Lung (tissue), 12 donors: ENCODE measurements around the gene CAPN1. TPM values are rescaled to one million over a fixed set of nuclear protein-coding genes. Genes with fewer than 3 reads are reported as not detected.

ENCODE experiments used
- ATAC-seq: fragments of 200-7000 bp; cut with Tn5 transposase; one replicate; pipeline ENCODE4 v1.9.1; 2020; ENCODE audit warnings: moderate number of reproducible peaks; ENCODE audit not compliant: insufficient read depth, low FRiP score
- DNase-seq, 3 donors: peaks; one replicate each; pipeline ENCODE4 v3.0.0-alpha.2; 2013 to 2017
- H3K27ac ChIP-seq, 2 donors: one replicate each; pipeline ENCODE4 v1.5.1; 2013; ENCODE audit warnings: mild to moderate bottlenecking in 2 of 2, moderate library complexity in 2 of 2, control low read depth in 1 of 2, inconsistent platforms in 1 of 2, low read depth in 1 of 2, low read length in 1 of 2
- H3K27me3 ChIP-seq, 3 donors: one replicate each; pipeline ENCODE4 v1.5.1; 2013; ENCODE audit warnings: low read length in 2 of 3; ENCODE audit not compliant: control insufficient read depth in 3 of 3, insufficient read depth in 3 of 3
- H3K36me3 ChIP-seq, 4 donors: one replicate each; pipeline ENCODE4 v1.5.1; 2013; ENCODE audit warnings: low read length in 4 of 4, mild to moderate bottlenecking in 1 of 4, moderate library complexity in 1 of 4; ENCODE audit not compliant: control insufficient read depth in 4 of 4, insufficient read depth in 4 of 4
- H3K4me1 ChIP-seq, 5 donors: one replicate each; pipeline ENCODE4 v1.5.1; 2013; ENCODE audit warnings: low read length in 5 of 5, mild to moderate bottlenecking in 2 of 5, moderate library complexity in 1 of 5; ENCODE audit not compliant: control insufficient read depth in 5 of 5, insufficient read depth in 5 of 5
- H3K4me3 ChIP-seq: one replicate; pipeline ENCODE4 v1.5.1; 2013; ENCODE audit warnings: mild to moderate bottlenecking, control low read depth, moderate library complexity
- H3K9ac ChIP-seq, 2 donors: one replicate each; pipeline ENCODE4 v1.5.1; 2013; ENCODE audit warnings: low read length in 2 of 2, control low read depth in 1 of 2; ENCODE audit not compliant: insufficient read depth in 1 of 2
- H3K9me3 ChIP-seq, 4 donors: one replicate each; pipeline ENCODE4 v1.5.1; 2013; ENCODE audit warnings: low read length in 3 of 4, mild to moderate bottlenecking in 1 of 4, moderate library complexity in 1 of 4; ENCODE audit not compliant: control insufficient read depth in 4 of 4, insufficient read depth in 3 of 4
- WGBS, 2 donors: extraction: QIAGEN DNeasy Blood & Tissue Kit; methylation state at CpG; one replicate each; pipeline ENCODE4 v1.1.7; 2013; 5-methylcytosine and 5-hydroxymethylcytosine counted together
- polyA plus RNA-seq, 2 donors: library from polyadenylated mRNA; stranded (reverse); fragments of 200-250 nt; gene quantifications; one replicate each; pipeline ENCODE4 v1.2.1, GENCODE V29; 2013
- total RNA-seq, 2 donors: library from RNA; depleted of rRNA in 1 of 2; stranded (reverse); fragments of >200 nt in 1 of 2; gene quantifications; one replicate each; pipeline ENCODE4 v1.2.1, GENCODE V29; 2014 to 2021
- TF ChIP-seq, protein P1 (sequence below): IDR thresholded peaks from 2 replicates; pipeline ENCODE4 v1.5.1; 2012; ENCODE audit warnings: mild to moderate bottlenecking; ENCODE audit errors: control extremely low read depth, extremely low read depth
- donor health status: control.
- donor health status: control.
- donor health status: Bipolar disorder and iron deficiency.
- donor health status: healthy.
- donor health status: DM: yes; HTN: yes; CAD: no.

The CAPN1 gene
- total and polyA plus RNA-seq, 4 donors, result 106 to 265 (median 136) TPM

DNA sequence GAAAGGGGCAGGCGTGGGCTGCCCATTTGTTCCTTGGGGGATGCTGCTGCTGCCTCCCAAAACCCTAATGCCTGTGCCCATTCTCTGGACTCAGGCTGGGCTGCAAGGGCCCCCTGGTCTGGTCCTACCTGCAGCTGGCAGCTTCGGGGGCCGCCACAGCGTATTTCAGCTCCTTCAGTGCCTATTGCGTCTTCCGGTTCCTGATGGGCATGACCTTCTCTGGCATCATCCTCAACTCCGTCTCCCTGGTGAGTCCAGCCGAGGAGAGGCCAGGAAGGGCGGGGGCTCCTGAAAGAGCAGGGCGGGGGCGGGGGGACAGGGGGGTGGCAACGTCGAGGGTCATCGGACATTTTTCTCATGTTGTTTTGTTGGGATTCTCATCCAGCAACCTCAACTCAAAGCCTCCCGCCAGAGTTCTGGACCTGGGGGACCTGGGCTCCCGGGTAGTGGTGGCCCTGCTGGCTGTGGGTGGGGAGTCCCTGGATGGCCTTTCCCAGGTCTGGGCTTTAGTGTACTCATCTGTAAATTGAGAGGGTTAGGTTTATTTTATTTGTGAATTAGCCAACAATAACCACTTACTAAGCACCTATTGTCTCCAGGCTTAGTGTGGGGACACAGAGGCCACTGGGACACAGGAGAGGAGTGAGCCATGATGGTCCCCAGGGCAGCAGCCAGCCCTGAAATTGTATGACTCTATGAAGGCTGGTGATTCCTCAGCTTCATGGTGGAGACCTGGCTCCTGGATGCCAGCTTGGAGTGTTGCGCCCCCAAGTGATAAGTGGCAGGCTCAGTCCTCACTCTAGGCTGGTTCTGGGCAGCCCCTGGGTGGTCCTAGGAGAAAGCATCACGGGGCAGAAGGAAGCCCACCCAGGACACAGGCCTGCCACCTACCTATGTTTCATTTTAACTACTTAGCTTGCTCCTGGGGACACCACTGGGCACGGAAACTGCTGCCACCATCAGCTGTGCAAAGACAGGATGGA, 36.0 kb downstream of the CAPN1 start:
- ATAC-seq (no peak), DNase-seq (no peak)
- H3K36me3 ChIP-seq, result peaks cover 0 to 2% (median 0%) of the 10 kb centered on the region in 4 donors
- H3K9me3 ChIP-seq, result no peaks in the 10 kb centered on the region
- no peak overlapping the region for H3K9ac ChIP-seq
- 83 to 86% methylated on average over 19 of the region's 19 CpGs for WGBS, 2 donors
- H3K27ac ChIP-seq, result no peak overlapping the region
- H3K4me1 ChIP-seq, result peaks cover 0 to 4% (median 0%) of the 10 kb centered on the region in 5 donors
- TF ChIP-seq, protein P1, sequence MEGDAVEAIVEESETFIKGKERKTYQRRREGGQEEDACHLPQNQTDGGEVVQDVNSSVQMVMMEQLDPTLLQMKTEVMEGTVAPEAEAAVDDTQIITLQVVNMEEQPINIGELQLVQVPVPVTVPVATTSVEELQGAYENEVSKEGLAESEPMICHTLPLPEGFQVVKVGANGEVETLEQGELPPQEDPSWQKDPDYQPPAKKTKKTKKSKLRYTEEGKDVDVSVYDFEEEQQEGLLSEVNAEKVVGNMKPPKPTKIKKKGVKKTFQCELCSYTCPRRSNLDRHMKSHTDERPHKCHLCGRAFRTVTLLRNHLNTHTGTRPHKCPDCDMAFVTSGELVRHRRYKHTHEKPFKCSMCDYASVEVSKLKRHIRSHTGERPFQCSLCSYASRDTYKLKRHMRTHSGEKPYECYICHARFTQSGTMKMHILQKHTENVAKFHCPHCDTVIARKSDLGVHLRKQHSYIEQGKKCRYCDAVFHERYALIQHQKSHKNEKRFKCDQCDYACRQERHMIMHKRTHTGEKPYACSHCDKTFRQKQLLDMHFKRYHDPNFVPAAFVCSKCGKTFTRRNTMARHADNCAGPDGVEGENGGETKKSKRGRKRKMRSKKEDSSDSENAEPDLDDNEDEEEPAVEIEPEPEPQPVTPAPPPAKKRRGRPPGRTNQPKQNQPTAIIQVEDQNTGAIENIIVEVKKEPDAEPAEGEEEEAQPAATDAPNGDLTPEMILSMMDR, result no peak
- no peak overlapping the region for H3K4me3 ChIP-seq
- H3K27me3 ChIP-seq, result no peaks in the 10 kb centered on the region

DNA sequence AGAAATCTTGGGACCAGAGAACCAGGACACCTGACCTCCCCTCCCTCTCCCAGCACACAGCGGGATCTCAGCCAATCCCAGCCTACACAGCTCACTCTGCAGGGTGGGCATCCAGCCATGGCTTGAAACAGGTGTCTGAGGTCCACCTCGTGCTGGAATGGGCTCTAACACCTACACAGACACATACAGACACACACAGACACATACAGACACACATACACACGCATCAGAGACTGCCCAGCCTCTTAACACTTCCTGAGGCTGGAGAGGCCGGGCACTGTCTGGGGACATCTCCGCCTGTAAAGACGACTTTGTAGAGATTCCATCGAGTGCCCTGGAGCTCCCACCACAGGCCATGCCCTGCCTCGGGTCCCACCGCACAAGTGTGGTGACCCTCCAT, 36.7 kb downstream of the CAPN1 start:
- Histone ChIP-seq H3K4me1 (peaks cover 0 to 4% (median 0%) of the 10 kb centered on the region in 5 donors), H3K27me3 (no peaks in the 10 kb centered on the region), H3K27ac (no peak overlapping the region), H3K36me3 (peaks cover 0 to 2% (median 0%) of the 10 kb centered on the region in 4 donors), H3K9ac (no peak overlapping the region), H3K9me3 (no peaks in the 10 kb centered on the region), H3K4me3 (no peak overlapping the region)
- DNase-seq (no peak), ATAC-seq (no peak)
- 89% methylated on average over 9 of the region's 9 CpGs for WGBS, 2 donors
- TF ChIP-seq, protein P1, result no peak

DNA sequence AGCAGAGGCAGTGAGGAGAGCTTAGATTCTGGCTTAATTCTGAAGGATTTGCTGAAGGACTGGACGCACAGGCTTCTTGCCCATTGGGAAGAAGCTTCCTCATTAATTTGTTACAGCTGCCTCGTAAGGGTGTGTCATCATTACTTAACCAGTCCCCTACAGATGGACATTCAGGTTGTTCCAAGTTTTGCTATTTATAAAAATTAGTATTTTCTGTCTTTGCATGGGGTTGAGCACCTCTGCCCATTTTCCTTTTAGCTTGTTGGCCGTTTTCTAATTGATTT, 38.1 kb downstream of the CAPN1 start:
- peaks cover 0 to 4% (median 0%) of the 10 kb centered on the region in 5 donors for H3K4me1 ChIP-seq
- H3K27me3 ChIP-seq, result no peaks in the 10 kb centered on the region
- no peak for ATAC-seq
- 55 to 69% methylated on average over 3 of the region's 3 CpGs for WGBS, 2 donors
- no peak overlapping the region for H3K9ac ChIP-seq
- no peak for DNase-seq
- H3K36me3 ChIP-seq, result peaks cover 0 to 4% (median 0%) of the 10 kb centered on the region in 4 donors
- H3K4me3 ChIP-seq, result no peak overlapping the region
- no peaks in the 10 kb centered on the region for H3K9me3 ChIP-seq
- no peak overlapping the region for H3K27ac ChIP-seq
- TF ChIP-seq, protein P1, result no peak
